ENCODE data around the gene PTTG1IP. TPM values are rescaled to one million over a fixed set of nuclear protein-coding genes. Genes with fewer than 3 reads are reported as not detected.

Gene PTTG1IP
- total and polyA plus RNA-seq, 2 of the 13 experiments (the other 11 are each of a cell fraction or from before 2014, with no cell fraction given), result 161 to 700 TPM

GRCh38 chr21:44817914-44818639 is 55.4 kb downstream of the PTTG1IP start, which contains the start of gene SUMO3 (continued):
- TF ChIP-seq FOXO4 (CRISPR knock-in tag; conservative IDR thresholded peaks at IDR 0.05) (no peak), ZNF773 (CRISPR knock-in tag; IDR thresholded peaks at IDR 0.05; ENCODE audit: borderline replicate concordance) (no peak), NR3C1 (CRISPR knock-in tag; IDR thresholded peaks at IDR 0.05) (no peak), ATF2 (CRISPR knock-in tag; IDR thresholded peaks at IDR 0.05) (no peak), NFYC (CRISPR knock-in tag; IDR thresholded peaks at IDR 0.05) (0 out of 2 replicates have a peak, but pooled peaks have one; percentile 18), E2F2 (CRISPR knock-in tag; IDR thresholded peaks at IDR 0.05; ENCODE audit: borderline replicate concordance) (no peak), MAZ (IDR thresholded peaks at IDR 0.05; ENCODE audit: borderline replicate concordance, low read depth, low read length) (no peak), MAZ (CRISPR knock-in tag; IDR thresholded peaks at IDR 0.05; ENCODE audit: low read depth) (peak; percentile 62; the same call in 1 of the 2 replicates), ZNF646 (CRISPR knock-in tag; IDR thresholded peaks at IDR 0.05) (no peak), MAX (IDR thresholded peaks at IDR 0.05) (0 out of 2 replicates have a peak, but pooled peaks have one; percentile 17), ONECUT2 (CRISPR knock-in tag; IDR thresholded peaks at IDR 0.05) (no peak), ZNF512 (CRISPR knock-in tag; IDR thresholded peaks at IDR 0.05) (no peak), NCOA5 (CRISPR knock-in tag; IDR thresholded peaks at IDR 0.05) (no peak)

All from HepG2 (cell line).